Breast epithelium (tissue), 3 donors: Measurements from ENCODE around the gene PRSS12.

ENCODE experiments used
- POLR2A ChIP-seq: fragments of 450-650 bp; IDR thresholded peaks from one replicate; pipeline ENCODE4 v1.6.1; 2016; ENCODE audit warnings: antibody characterized with exemption, mild to moderate bottlenecking, moderate library complexity
- POLR2AphosphoS5 ChIP-seq, 3 donors: sonication (generic); formaldehyde crosslinking; IDR thresholded peaks; one replicate each; pipeline ENCODE4 v1.6.1; 2017; ENCODE audit warnings: antibody characterized with exemption in 3 of 3
- TF ChIP-seq, protein P1 (sequence below), 3 donors: fragments of 450-650 bp; IDR thresholded peaks; one replicate each; pipeline ENCODE4 v1.5.1; 2016 to 2017; ENCODE audit warnings: antibody characterized with exemption in 3 of 3, mild to moderate bottlenecking in 3 of 3, moderate library complexity in 3 of 3

GRCh38 chr4:118278473-118279274, 74.1 kb downstream of the PRSS12 start:
- peak; percentile 66 for TF ChIP-seq POLR2A
- TF ChIP-seq, protein P1, sequence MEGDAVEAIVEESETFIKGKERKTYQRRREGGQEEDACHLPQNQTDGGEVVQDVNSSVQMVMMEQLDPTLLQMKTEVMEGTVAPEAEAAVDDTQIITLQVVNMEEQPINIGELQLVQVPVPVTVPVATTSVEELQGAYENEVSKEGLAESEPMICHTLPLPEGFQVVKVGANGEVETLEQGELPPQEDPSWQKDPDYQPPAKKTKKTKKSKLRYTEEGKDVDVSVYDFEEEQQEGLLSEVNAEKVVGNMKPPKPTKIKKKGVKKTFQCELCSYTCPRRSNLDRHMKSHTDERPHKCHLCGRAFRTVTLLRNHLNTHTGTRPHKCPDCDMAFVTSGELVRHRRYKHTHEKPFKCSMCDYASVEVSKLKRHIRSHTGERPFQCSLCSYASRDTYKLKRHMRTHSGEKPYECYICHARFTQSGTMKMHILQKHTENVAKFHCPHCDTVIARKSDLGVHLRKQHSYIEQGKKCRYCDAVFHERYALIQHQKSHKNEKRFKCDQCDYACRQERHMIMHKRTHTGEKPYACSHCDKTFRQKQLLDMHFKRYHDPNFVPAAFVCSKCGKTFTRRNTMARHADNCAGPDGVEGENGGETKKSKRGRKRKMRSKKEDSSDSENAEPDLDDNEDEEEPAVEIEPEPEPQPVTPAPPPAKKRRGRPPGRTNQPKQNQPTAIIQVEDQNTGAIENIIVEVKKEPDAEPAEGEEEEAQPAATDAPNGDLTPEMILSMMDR (IDR thresholded peaks at IDR 0.05): no peak
- TF ChIP-seq POLR2AphosphoS5 (IDR thresholded peaks at IDR 0.05): peak; percentile 93 to 97 (median 95)
